Camera-type eye (tissue), 1 donor: ENCODE measurements around the gene CDR2. TPM values are rescaled to one million over a fixed set of nuclear protein-coding genes. Genes with fewer than 3 reads are reported as not detected.

ENCODE experiments used
- total RNA-seq: library from RNA; depleted of rRNA; stranded (reverse); fragments of >200 nt; gene quantifications from one replicate; pipeline ENCODE4 v1.2.3, GENCODE V29; 2014

The CDR2 gene
- total RNA-seq = 26.4 TPM

GRCh38 chr16:22374311-22375116 is at the start of gene CDR2:
Gene CDR2 (minus strand): TSS chr16:22374619. CDS start chr16:22374309, 310 bp downstream.

GRCh38 chr16:22297114-22297870 is 77.1 kb downstream of the CDR2 start, which contains the start of gene POLR3E:
Gene POLR3E (plus strand): TSS chr16:22297409. CDS start chr16:22302969, 5,560 bp downstream.

Other genes with a start within 250 kb of the CDR2 start
- not detected for gene SDR42E2, start 212.1 kb downstream of the CDR2 start, total RNA-seq
- 44.2 TPM for gene EEF2K, start 168.3 kb downstream of the CDR2 start, total RNA-seq
- 48.0 TPM for gene POLR3E, start 77.2 kb downstream of the CDR2 start, total RNA-seq
- 324 TPM for gene NPIPB5, start 136.3 kb upstream of the CDR2 start, total RNA-seq